Endothelial cell of umbilical vein (primary cell): ENCODE results near the gene EVC. TPM values are rescaled to one million over a fixed set of nuclear protein-coding genes. Genes with fewer than 3 reads are reported as not detected.
A peak's percentile ranks its signal among the peaks of the same experiment; 100 is the strongest.

ENCODE experiments used
- BruUV-seq: library from RNA; stranded (reverse); fragments of 400-500 nt; replicated peaks from 2 replicates; lab custom pipeline; 2021; lab: Mats Ljungman, UMichigan
- CTCF ChIA-PET: fragments of 300-600, 350-600 bp; sonication (Branson Sonifier 250); formaldehyde crosslinking; loops from one replicate; lab custom pipeline; 2021; ENCODE audit warnings: antibody characterized with exemption, inconsistent platforms; lab: Charles Lee
- POLR2A ChIA-PET: fragments of 300-600, 350-600 bp; sonication (Branson Sonifier 250); formaldehyde crosslinking; loops from one replicate; lab custom pipeline; 2021; ENCODE audit warnings: antibody characterized with exemption, inconsistent platforms; lab: Charles Lee
- DNase-seq: peaks from one replicate; pipeline ENCODE4 v3.0.0-alpha.2; 2011; ENCODE audit warnings: low read depth, low spot score
- FAIRE-seq: peaks from 2 replicates; lab custom pipeline; 2011; peaks lifted over from hg19 to GRCh38; lab: Jason Lieb, UNC
- H2AFZ ChIP-seq: 2 replicates; pipeline ENCODE4 v1.6.0; 2012; ENCODE audit warnings: low read depth, low read length, control low read depth, inconsistent platforms
- H3K27ac ChIP-seq: 2 replicates; pipeline ENCODE4 v1.5.1; 2011; ENCODE audit warnings: low read depth, mild to moderate bottlenecking, control low read depth, low read length, moderate library complexity; ENCODE audit not compliant: insufficient read depth
- H3K27me3 ChIP-seq, 2 experiments: 2 replicates each; pipeline versions ENCODE4 v1.6.0 to v1.6.1; 2011; ENCODE audit warnings: low read length in 2 of 2, mixed read lengths in 1 of 2; ENCODE audit not compliant: control insufficient read depth in 2 of 2, insufficient read depth in 2 of 2
- H3K36me3 ChIP-seq, 2 experiments: 2 replicates in 1 of 2; 3 replicates in 1 of 2; pipeline ENCODE4 v1.5.1; 2011; ENCODE audit warnings: low read length in 2 of 2, mild to moderate bottlenecking in 1 of 2, moderate library complexity in 1 of 2; ENCODE audit not compliant: control insufficient read depth in 2 of 2, insufficient read depth in 2 of 2; ENCODE audit errors: extremely low read depth in 1 of 2
- H3K4me1 ChIP-seq: 3 replicates; pipeline ENCODE4 v1.5.1; 2011; ENCODE audit warnings: mild to moderate bottlenecking, low read length; ENCODE audit not compliant: control insufficient read depth, insufficient read depth; ENCODE audit errors: extremely low read depth
- H3K4me2 ChIP-seq: 2 replicates; pipeline ENCODE4 v1.6.1; 2011; ENCODE audit warnings: low read length, control low read depth, mixed read lengths; ENCODE audit not compliant: insufficient read depth
- H3K4me3 ChIP-seq, 3 experiments: fragments of 200-600 bp in 1 of 3; sonication (generic), shearing (Covaris generic) in 1 of 3; replicated peaks in 1 of 3; 2 replicates each; pipeline ENCODE4 v1.5.1; 2011 to 2016; ENCODE audit warnings: control low read depth in 3 of 3, low read length in 3 of 3, mild to moderate bottlenecking in 2 of 3, inconsistent platforms in 1 of 3, low read depth in 1 of 3, moderate library complexity in 1 of 3; ENCODE audit not compliant: insufficient read depth in 1 of 3
- H3K79me2 ChIP-seq: 2 replicates; pipeline ENCODE4 v1.6.0; 2012; ENCODE audit warnings: low read length, inconsistent platforms; ENCODE audit not compliant: control insufficient read depth, insufficient read depth
- H3K9ac ChIP-seq: replicated peaks from 2 replicates; pipeline ENCODE3; 2011; ENCODE audit warnings: low read length, control low read depth; ENCODE audit not compliant: insufficient read depth; ENCODE audit errors: extremely low read depth
- H3K9me1 ChIP-seq: replicated peaks from 3 replicates; pipeline ENCODE4 v1.6.0; 2011; ENCODE audit warnings: mild to moderate bottlenecking, low read length; ENCODE audit not compliant: control insufficient read depth, insufficient read depth; ENCODE audit errors: extremely low read depth
- H3K9me3 ChIP-seq: replicated peaks from 2 replicates; pipeline ENCODE4 v1.5.1; 2012; ENCODE audit warnings: low read length, inconsistent platforms; ENCODE audit not compliant: control insufficient read depth, insufficient read depth
- H4K20me1 ChIP-seq: replicated peaks from 2 replicates; pipeline ENCODE3; 2011; ENCODE audit warnings: mild to moderate bottlenecking, low read length; ENCODE audit not compliant: control insufficient read depth, insufficient read depth; ENCODE audit errors: extremely low read depth
- CTCF ChIP-seq, 2 donors: IDR thresholded peaks; 1 replicate in 1 of 2; 2 replicates in 1 of 2; pipeline ENCODE4 v1.5.1; 2011; ENCODE audit warnings: low read length in 2 of 2, mild to moderate bottlenecking in 2 of 2, moderate library complexity in 2 of 2, control low read depth in 1 of 2, inconsistent platforms in 1 of 2, low read depth in 1 of 2; ENCODE audit not compliant: insufficient read depth in 1 of 2; ENCODE audit errors: extremely low read depth in 1 of 2
- EZH2 ChIP-seq: IDR thresholded peaks from 2 replicates; pipeline ENCODE4 v1.6.1; 2012; ENCODE audit warnings: borderline replicate concordance, low read depth, mild to moderate bottlenecking, moderate library complexity, low read length, inconsistent platforms; ENCODE audit not compliant: severe bottlenecking
- FOS ChIP-seq: IDR thresholded peaks from 2 replicates; pipeline ENCODE4 v1.6.1; 2011; ENCODE audit warnings: mild to moderate bottlenecking, low read length, moderate library complexity, borderline replicate concordance; ENCODE audit not compliant: insufficient read depth
- GATA2 ChIP-seq: IDR thresholded peaks from 2 replicates; pipeline ENCODE4 v1.7.0; 2011; ENCODE audit warnings: low read depth, mild to moderate bottlenecking, moderate library complexity, mixed read lengths, low read length; ENCODE audit not compliant: insufficient read length, insufficient read depth
- JUN ChIP-seq: IDR thresholded peaks from 2 replicates; pipeline ENCODE4 v1.6.1; 2011; ENCODE audit warnings: borderline replicate concordance, low read depth; ENCODE audit not compliant: insufficient read length, insufficient read depth
- MAX ChIP-seq: IDR thresholded peaks from 2 replicates; pipeline ENCODE4 v1.6.1; 2011; ENCODE audit not compliant: insufficient read depth, insufficient read length
- MYC ChIP-seq: IDR thresholded peaks from one replicate; pipeline ENCODE4 v1.6.1; 2011; ENCODE audit warnings: mild to moderate bottlenecking, low read depth, low read length
- POLR2A ChIP-seq: IDR thresholded peaks from 2 replicates; pipeline ENCODE4 v1.6.1; 2012; ENCODE audit warnings: low read depth, mild to moderate bottlenecking, control low read depth, low read length
- POLR2AphosphoS5 ChIP-seq: IDR thresholded peaks from 2 replicates; pipeline ENCODE4 v1.6.1; 2012; ENCODE audit warnings: low read depth, mild to moderate bottlenecking, control low read depth, low read length, moderate library complexity; ENCODE audit not compliant: insufficient read depth
- dilution Hi-C: fragments of 300-500 bp; cut with MboI; formaldehyde crosslinking; loops from one replicate; pipeline ENCODE4 v1.15.0; 2019; ENCODE audit warnings: low sequenced_read_pairs; ENCODE audit not compliant: extremely low pct_ligation_motif_present
- intact Hi-C: fragments of 100-400 bp; cut with micrococcal nuclease; formaldehyde crosslinking; loops from one replicate; pipeline ENCODE4 v1.10.0; 2022
- polyA plus RNA-seq, 4 experiments: library from polyadenylated mRNA; depleted of rRNA in 3 of 4; stranded (reverse) in 3 of 4; unstranded in 1 of 4; fragments of >200 nt; gene quantifications; 2 replicates each; pipeline versions ENCODE4 v1.2.1 to v1.2.3, GENCODE V29; 2011 to 2012; ENCODE audit warnings: missing spikeins in 1 of 4
- total RNA-seq: library from RNA; stranded (reverse); gene quantifications from 2 replicates; pipeline ENCODE4 v1.2.3, GENCODE V29; 2021

The EVC gene
- total and polyA plus RNA-seq, 2 donors (not counting 3 experiments of a cell fraction or from before 2014, with no cell fraction given), result 6.3 to 31.6 TPM

GRCh38 chr4:5824227-5824626, 113.2 kb downstream of the EVC start:
- DNase-seq, result peak; percentile 43
- H3K36me3 ChIP-seq, result peaks cover 2 to 6% of the 10 kb centered on the region in 2 experiments
- H3K27ac ChIP-seq, result no peak overlapping the region
- peaks cover 23% of the 10 kb centered on the region for H3K4me1 ChIP-seq
- H3K9me1 ChIP-seq, result no peaks in the 10 kb centered on the region
- H3K79me2 ChIP-seq, result no peaks in the 10 kb centered on the region
- H2AFZ ChIP-seq, result no peak overlapping the region
- no peak overlapping the region for H3K4me3 ChIP-seq
- peak overlapping the region; percentile 14 for H3K4me2 ChIP-seq
- POLR2A ChIA-PET, result no interaction called here
- no peak for FAIRE-seq
- CTCF ChIA-PET, result interaction anchor here (0.7 to 2.7 kb wide), 6 partner anchors 11 to 773 kb away, joined by 3 to 25 read pairs (median 6); partner anchors contain the start of gene STK32B
- H3K9ac ChIP-seq, result no peak overlapping the region
- H3K9me3 ChIP-seq, result no peaks in the 10 kb centered on the region
- H4K20me1 ChIP-seq, result no peaks in the 10 kb centered on the region
- intact Hi-C loops (loop anchor here (1.0 to 2.0 kb wide), 2 partner anchors 157 to 774 kb away; no protein-coding TSS in a partner anchor), dilution Hi-C loops (no loop called here)
- TF ChIP-seq GATA2, result peak; percentile 79
- TF ChIP-seq EZH2, result no peak
- peak; percentile 21 for TF ChIP-seq POLR2A
- no peak for TF ChIP-seq MAX
- TF ChIP-seq JUN, result no peak
- TF ChIP-seq FOS, result peak; percentile 67
- no peak for TF ChIP-seq MYC
- no peak for TF ChIP-seq CTCF (IDR thresholded peaks at IDR 0.05; ENCODE audit: extremely low read depth in 1 of 2, insufficient read depth in 1 of 2, low read depth in 1 of 2, low read length in 2 of 2)
- peak; percentile 28 for TF ChIP-seq POLR2AphosphoS5
- H3K27me3 ChIP-seq, result no peaks in the 10 kb centered on the region
- BruUV-seq, result no TSS peak
